H9 (cell line): Measurements from ENCODE around the gene DLEC1. TPM values are rescaled to one million over a fixed set of nuclear protein-coding genes. Genes with fewer than 3 reads are reported as not detected.

ENCODE experiments used
- DNase-seq: peaks from one replicate; pipeline ENCODE4 v3.0.0-alpha.2; 2017
- H2AFZ ChIP-seq: one replicate; pipeline ENCODE4 v1.6.1; 2013; ENCODE audit warnings: mild to moderate bottlenecking, low read length, control low read depth, moderate library complexity
- H2AK5ac ChIP-seq: 2 replicates; pipeline ENCODE4 v1.6.1; 2013; ENCODE audit warnings: low read length, control low read depth, mixed read lengths; ENCODE audit not compliant: insufficient read length
- H2BK120ac ChIP-seq: one replicate; pipeline ENCODE4 v1.6.1; 2013; ENCODE audit warnings: low read depth, mild to moderate bottlenecking, low read length, control low read depth, inconsistent platforms; ENCODE audit not compliant: poor library complexity, severe bottlenecking
- H2BK12ac ChIP-seq: 2 replicates; pipeline ENCODE4 v1.6.1; 2013; ENCODE audit warnings: low read length, control low read depth, mixed read lengths, low read depth; ENCODE audit not compliant: insufficient read length
- H2BK15ac ChIP-seq: 2 replicates; pipeline ENCODE4 v1.6.1; 2013; ENCODE audit warnings: low read depth, low read length, control low read depth
- H2BK20ac ChIP-seq: one replicate; pipeline ENCODE4 v1.6.1; 2013; ENCODE audit warnings: low read depth, mild to moderate bottlenecking, low read length, control low read depth, inconsistent platforms; ENCODE audit not compliant: poor library complexity, severe bottlenecking
- H2BK5ac ChIP-seq: 2 replicates; pipeline ENCODE4 v1.6.1; 2013; ENCODE audit warnings: low read length, control low read depth, mixed read lengths; ENCODE audit not compliant: insufficient read length
- H3K14ac ChIP-seq: 2 replicates; pipeline ENCODE4 v1.6.1; 2013; ENCODE audit warnings: low read length, control low read depth; ENCODE audit not compliant: insufficient read depth
- H3K18ac ChIP-seq: 2 replicates; pipeline ENCODE4 v1.6.1; 2013; ENCODE audit warnings: low read depth, mild to moderate bottlenecking, mixed read lengths, low read length, control low read depth; ENCODE audit not compliant: insufficient read length
- H3K23ac ChIP-seq: 2 replicates; pipeline ENCODE4 v1.6.1; 2013; ENCODE audit warnings: low read length, control low read depth, mixed read lengths, low read depth; ENCODE audit not compliant: insufficient read length
- H3K23me2 ChIP-seq: 2 replicates; pipeline ENCODE4 v1.6.1; 2013; ENCODE audit warnings: low read depth, mild to moderate bottlenecking, mixed read lengths, low read length, control low read depth; ENCODE audit not compliant: insufficient read length, poor library complexity, severe bottlenecking
- H3K27ac ChIP-seq: 2 replicates; pipeline ENCODE4 v1.5.1; 2013; ENCODE audit warnings: low read length, control low read depth, mixed read lengths, low read depth; ENCODE audit not compliant: insufficient read length
- H3K27me3 ChIP-seq: 2 replicates; pipeline ENCODE4 v1.6.1; 2013; ENCODE audit warnings: low read length, control low read depth, inconsistent platforms; ENCODE audit not compliant: insufficient read depth
- H3K4ac ChIP-seq: 2 replicates; pipeline ENCODE4 v1.6.1; 2013; ENCODE audit warnings: low read depth, mild to moderate bottlenecking, control low read depth, inconsistent platforms, low read length, moderate library complexity
- H3K4me1 ChIP-seq: 2 replicates; pipeline ENCODE4 v1.6.1; 2013; ENCODE audit warnings: low read length, control low read depth, inconsistent platforms; ENCODE audit not compliant: insufficient read depth
- H3K4me2 ChIP-seq: 2 replicates; pipeline ENCODE4 v1.6.1; 2013; ENCODE audit warnings: low read length, control low read depth, mixed read lengths; ENCODE audit not compliant: insufficient read length, insufficient read depth
- H3K56ac ChIP-seq: 2 replicates; pipeline ENCODE4 v1.6.1; 2013; ENCODE audit warnings: low read depth, mild to moderate bottlenecking, mixed read lengths, low read length, control low read depth; ENCODE audit not compliant: insufficient read length
- H3K79me1 ChIP-seq: 2 replicates; pipeline ENCODE4 v1.6.1; 2013; ENCODE audit warnings: low read depth, mild to moderate bottlenecking, moderate library complexity, low read length, control low read depth, inconsistent platforms; ENCODE audit not compliant: insufficient read depth, poor library complexity, severe bottlenecking
- H3K79me2 ChIP-seq: 2 replicates; pipeline ENCODE4 v1.6.1; 2013; ENCODE audit warnings: low read length, control low read depth, inconsistent platforms; ENCODE audit not compliant: insufficient read depth
- H3K9ac ChIP-seq: 2 replicates; pipeline ENCODE4 v1.6.1; 2013; ENCODE audit warnings: low read length, control low read depth, mixed read lengths; ENCODE audit not compliant: insufficient read length; ENCODE audit errors: extremely low read depth
- H3K9me3 ChIP-seq: one replicate; pipeline ENCODE4 v1.6.1; 2013; ENCODE audit warnings: low read depth, low read length, inconsistent platforms; ENCODE audit not compliant: control insufficient read depth
- H3T11ph ChIP-seq: one replicate; pipeline ENCODE4 v1.6.1; 2013; ENCODE audit warnings: mild to moderate bottlenecking, low read length, control low read depth, inconsistent platforms
- H4K20me1 ChIP-seq: one replicate; pipeline ENCODE4 v1.6.1; 2013; ENCODE audit not compliant: control insufficient read depth, insufficient read length, insufficient read depth
- H4K5ac ChIP-seq: 2 replicates; pipeline ENCODE4 v1.6.1; 2013; ENCODE audit warnings: low read depth, mild to moderate bottlenecking, mixed read lengths, low read length, control low read depth; ENCODE audit not compliant: insufficient read length
- H4K8ac ChIP-seq: replicated peaks from 2 replicates; pipeline ENCODE4 v1.6.1; 2013; ENCODE audit warnings: low read length, control low read depth, mixed read lengths, low read depth; ENCODE audit not compliant: insufficient read length
- H4K91ac ChIP-seq: 2 replicates; pipeline ENCODE4 v1.6.1; 2013; ENCODE audit warnings: low read depth, mild to moderate bottlenecking, moderate library complexity, mixed read lengths, low read length, control low read depth; ENCODE audit not compliant: insufficient read length
- H3K27ac Mint-ChIP-seq, 3 experiments: 2 replicates in 2 of 3; 3 replicates in 1 of 3; pipeline ENCODE4 v1.8.0; 2020 to 2021; ENCODE audit warnings: mixed read lengths in 3 of 3, mild to moderate bottlenecking in 1 of 3, moderate library complexity in 1 of 3
- H3K27me3 Mint-ChIP-seq: 2 replicates; pipeline ENCODE4 v1.8.0; 2021; ENCODE audit warnings: low read depth, mild to moderate bottlenecking, moderate library complexity, mixed read lengths
- H3K36me3 Mint-ChIP-seq, 3 experiments: 2 replicates in 2 of 3; 3 replicates in 1 of 3; pipeline ENCODE4 v1.8.0; 2020 to 2021; ENCODE audit warnings: low read depth in 3 of 3, mixed read lengths in 3 of 3; ENCODE audit not compliant: insufficient read depth in 1 of 3
- H3K4me1 Mint-ChIP-seq, 2 experiments: 2 replicates each; pipeline ENCODE4 v1.8.0; 2020; ENCODE audit warnings: mixed read lengths in 2 of 2
- H3K4me3 Mint-ChIP-seq, 2 experiments: 2 replicates in 1 of 2; 3 replicates in 1 of 2; pipeline ENCODE4 v1.8.0; 2020 to 2021; ENCODE audit warnings: mild to moderate bottlenecking in 2 of 2, mixed read lengths in 2 of 2, moderate library complexity in 1 of 2
- H3K9me3 Mint-ChIP-seq, 2 experiments: 2 replicates in 1 of 2; 3 replicates in 1 of 2; pipeline ENCODE4 v1.8.0; 2020; ENCODE audit warnings: mild to moderate bottlenecking in 2 of 2, mixed read lengths in 2 of 2, moderate library complexity in 1 of 2
- CTCF ChIP-seq: fragments of 200-600 bp; sonication (generic); conservative IDR thresholded peaks from 3 replicates; pipeline ENCODE4 v1.8.0; 2021; ENCODE audit warnings: antibody characterized with exemption, mild to moderate bottlenecking
- WGBS: extraction: QIAGEN DNeasy Blood & Tissue Kit; methylation state at CpG from one replicate; pipeline ENCODE4 v1.1.7; 2013; ENCODE audit warnings: missing lambda C conversion rate, low lambda C conversion rate, mixed read lengths; ENCODE audit not compliant: insufficient read length; ENCODE audit errors: extremely low coverage; 5-methylcytosine and 5-hydroxymethylcytosine counted together
- total RNA-seq: library from RNA; stranded (reverse); gene quantifications from 2 replicates; pipeline ENCODE4 v1.2.1, GENCODE V29; 2021

Gene DLEC1
- total RNA-seq, 1 experiment from 2014 or later: 2.1 TPM

- H3K18ac ChIP-seq: no peak overlapping the region
- Mint-ChIP-seq H3K4me3 (peak overlapping the region in 1 of 2 experiments; percentile 13; a peak in 2 of 5 replicates), H3K27ac (no peak overlapping the region), H3K36me3 (peaks cover 0 to 4% (median 0%) of the 10 kb centered on the region in 3 experiments; a peak in 1 of 7 replicates), H3K27me3 (0 out of 2 replicates have a peak, but pooled peaks cover 3% of the 10 kb centered on the region), H3K4me1 (peaks cover 11 to 21% of the 10 kb centered on the region in 2 experiments), H3K9me3 (no peaks in the 10 kb centered on the region)
- H2AK5ac ChIP-seq: no peak overlapping the region
- no peaks in the 10 kb centered on the region for H4K20me1 ChIP-seq
- DNase-seq: peak; percentile 37
- H3K27me3 ChIP-seq: no peaks in the 10 kb centered on the region
- H3K9ac ChIP-seq: no peak overlapping the region
- no peak overlapping the region for H3K56ac ChIP-seq
- H4K5ac ChIP-seq: no peak overlapping the region
- no peak overlapping the region for H2AFZ ChIP-seq
- no peak overlapping the region for H2BK15ac ChIP-seq
- no peaks in the 10 kb centered on the region for H3K79me1 ChIP-seq
- no peak overlapping the region for H3K23ac ChIP-seq
- peaks cover 12% of the 10 kb centered on the region; the same call in 1 of the 2 replicates for H3K79me2 ChIP-seq
- H2BK20ac ChIP-seq: no peak overlapping the region
- no peak overlapping the region for H2BK120ac ChIP-seq
- H2BK12ac ChIP-seq: no peak overlapping the region
- H3K27ac ChIP-seq: no peak overlapping the region
- no peaks in the 10 kb centered on the region for H3K4me1 ChIP-seq
- H4K91ac ChIP-seq: no peak overlapping the region
- H3K4ac ChIP-seq: no peak overlapping the region
- TF ChIP-seq CTCF: peak; percentile 38; the same call in 1 of the 3 replicates
- H3K23me2 ChIP-seq: peaks cover 3% of the 10 kb centered on the region
- no peaks in the 10 kb centered on the region for H3K9me3 ChIP-seq
- no peak overlapping the region for H4K8ac ChIP-seq
- WGBS: no CpG with 5 or more reads among the region's 12 CpGs
- H2BK5ac ChIP-seq: no peak overlapping the region
- no peak overlapping the region for H3T11ph ChIP-seq
- H3K4me2 ChIP-seq: no peak overlapping the region
- H3K14ac ChIP-seq: no peak overlapping the region
Observed at GRCh38 chr3:38163117-38163840, 124.3 kb downstream of the DLEC1 start.
